HEK293 (cell line): Measurements from ENCODE around the gene ASPDH.

Source experiments
- CTCF ChIA-PET: fragments of 350-600 bp; formaldehyde crosslinking; extraction: SDS; loops from one replicate; lab custom pipeline; 2021; ENCODE audit warnings: antibody characterized with exemption; lab: Yijun Ruan, JAX
- POLR2A ChIA-PET: fragments of 300-600 bp; formaldehyde crosslinking; extraction: SDS; loops from one replicate; lab custom pipeline; 2020; ENCODE audit warnings: antibody characterized with exemption, inconsistent platforms; lab: Yijun Ruan, JAX
- H3K27ac ChIP-seq: fragments of 200-500 bp; sonication (Bioruptor generic); 2 replicates; pipeline ENCODE4 v1.5.1; 2014; ENCODE audit warnings: low read depth, low read length, control low read depth, inconsistent platforms; ENCODE audit errors: extremely low read depth
- H3K36me3 ChIP-seq, 2 experiments: fragments of 200-500 bp in 1 of 2; sonication (Bioruptor generic) in 1 of 2; 1 replicate in 1 of 2; 2 replicates in 1 of 2; pipeline ENCODE4 v1.5.1; 2014 to 2017; ENCODE audit warnings: inconsistent platforms in 2 of 2, low read length in 2 of 2; ENCODE audit not compliant: control insufficient read depth in 2 of 2, insufficient read depth in 1 of 2
- H3K4me1 ChIP-seq: fragments of 200-500 bp; sonication (Bioruptor generic); 2 replicates; pipeline ENCODE4 v1.5.1; 2014; ENCODE audit warnings: mild to moderate bottlenecking, low read length, inconsistent platforms; ENCODE audit not compliant: control insufficient read depth, insufficient read depth
- H3K4me3 ChIP-seq: 2 replicates; pipeline ENCODE4 v1.5.1; 2011; ENCODE audit warnings: low read depth, mild to moderate bottlenecking, control low read depth, low read length, moderate library complexity
- H3K9me3 ChIP-seq: fragments of 200-500 bp; sonication (Bioruptor generic); 2 replicates; pipeline ENCODE4 v1.5.1; 2014; ENCODE audit warnings: low read depth, low read length, inconsistent platforms; ENCODE audit not compliant: control insufficient read depth, insufficient read depth
- BCL11B ChIP-seq: fragments of 450-650 bp; formaldehyde crosslinking; IDR thresholded peaks from 2 replicates; pipeline ENCODE4 v1.5.1; 2016; ENCODE audit warnings: low read depth, missing biosample characterization, missing genetic modification characterization
- ELK4 ChIP-seq: IDR thresholded peaks from 2 replicates; pipeline ENCODE4 v1.6.1; 2011; ENCODE audit warnings: mild to moderate bottlenecking, low read depth, low read length, borderline replicate concordance
- GLIS2 ChIP-seq: fragments of 450-650 bp; formaldehyde crosslinking; IDR thresholded peaks from 2 replicates; pipeline ENCODE4 v1.5.1; 2016; ENCODE audit warnings: missing biosample characterization, missing genetic modification characterization
- IKZF3 ChIP-seq: fragments of 450-650 bp; IDR thresholded peaks from 2 replicates; pipeline ENCODE4 v1.5.0; 2018; ENCODE audit warnings: missing biosample characterization, mild to moderate bottlenecking, missing genetic modification characterization, moderate library complexity
- KLF17 ChIP-seq: fragments of 450-650 bp; formaldehyde crosslinking; IDR thresholded peaks from 2 replicates; pipeline ENCODE4 v1.5.1; 2016; ENCODE audit warnings: missing biosample characterization, missing genetic modification characterization
- KLF8 ChIP-seq: fragments of 450-650 bp; formaldehyde crosslinking; IDR thresholded peaks from 2 replicates; pipeline ENCODE4 v1.5.1; 2016; ENCODE audit warnings: missing biosample characterization, missing genetic modification characterization
- MEIS1 ChIP-seq: sonication (generic); formaldehyde crosslinking; IDR thresholded peaks from 2 replicates; pipeline ENCODE4 v1.8.1; 2022; ENCODE audit warnings: missing genetic modification reagents, mild to moderate bottlenecking, borderline replicate concordance
- MYNN ChIP-seq: fragments of 450-650 bp; formaldehyde crosslinking; IDR thresholded peaks from 2 replicates; pipeline ENCODE4 v1.5.1; 2016; ENCODE audit warnings: missing biosample characterization, missing genetic modification characterization, borderline replicate concordance
- PRDM4 ChIP-seq: fragments of 450-650 bp; formaldehyde crosslinking; IDR thresholded peaks from 2 replicates; pipeline ENCODE4 v1.5.1; 2017; ENCODE audit warnings: missing biosample characterization, missing genetic modification characterization
- YY1 ChIP-seq: fragments of 450-650 bp; formaldehyde crosslinking; IDR thresholded peaks from 2 replicates; pipeline ENCODE4 v1.5.1; 2018; ENCODE audit warnings: missing biosample characterization, missing genetic modification characterization
- ZBTB8A ChIP-seq: fragments of 450-650 bp; formaldehyde crosslinking; IDR thresholded peaks from 2 replicates; pipeline ENCODE4 v1.5.1; 2016; ENCODE audit warnings: missing biosample characterization, missing genetic modification characterization
- ZEB2 ChIP-seq: fragments of 450-650 bp; formaldehyde crosslinking; IDR thresholded peaks from 2 replicates; pipeline ENCODE4 v1.5.1; 2016; ENCODE audit warnings: missing biosample characterization, missing genetic modification characterization
- ZFHX2 ChIP-seq: fragments of 450-650 bp; formaldehyde crosslinking; conservative IDR thresholded peaks from 2 replicates; pipeline ENCODE4 v1.5.1; 2016; ENCODE audit warnings: missing biosample characterization, missing genetic modification characterization
- ZFP69B ChIP-seq: fragments of 450-650 bp; formaldehyde crosslinking; IDR thresholded peaks from 2 replicates; pipeline ENCODE4 v1.5.1; 2016; ENCODE audit warnings: missing biosample characterization, missing genetic modification characterization
- ZNF138 ChIP-seq: fragments of 450-650 bp; formaldehyde crosslinking; IDR thresholded peaks from 2 replicates; pipeline ENCODE4 v1.5.1; 2016; ENCODE audit warnings: missing biosample characterization, missing genetic modification characterization, borderline replicate concordance
- ZNF18 ChIP-seq: fragments of 450-650 bp; formaldehyde crosslinking; IDR thresholded peaks from 2 replicates; pipeline ENCODE4 v1.5.1; 2016; ENCODE audit warnings: missing biosample characterization, missing genetic modification characterization
- ZNF202 ChIP-seq: fragments of 450-650 bp; formaldehyde crosslinking; IDR thresholded peaks from 2 replicates; pipeline ENCODE4 v1.5.1; 2016; ENCODE audit warnings: missing biosample characterization, missing genetic modification characterization, borderline replicate concordance
- ZNF223 ChIP-seq: fragments of 450-650 bp; formaldehyde crosslinking; IDR thresholded peaks from 2 replicates; pipeline ENCODE4 v1.5.1; 2016; ENCODE audit warnings: missing biosample characterization, missing genetic modification characterization
- ZNF23 ChIP-seq: fragments of 450-650 bp; formaldehyde crosslinking; IDR thresholded peaks from 2 replicates; pipeline ENCODE4 v1.5.1; 2016; ENCODE audit warnings: missing biosample characterization, missing genetic modification characterization, borderline replicate concordance
- ZNF248 ChIP-seq: fragments of 450-650 bp; formaldehyde crosslinking; IDR thresholded peaks from 2 replicates; pipeline ENCODE4 v1.5.1; 2017; ENCODE audit warnings: missing biosample characterization, missing genetic modification characterization
- ZNF362 ChIP-seq: fragments of 450-650 bp; formaldehyde crosslinking; IDR thresholded peaks from 2 replicates; pipeline ENCODE4 v1.5.1; 2016; ENCODE audit warnings: missing biosample characterization, missing genetic modification characterization
- ZNF37A ChIP-seq: fragments of 450-650 bp; IDR thresholded peaks from 2 replicates; pipeline ENCODE4 v1.5.1; 2018; ENCODE audit warnings: missing biosample characterization, missing genetic modification characterization
- ZNF501 ChIP-seq: fragments of 450-650 bp; formaldehyde crosslinking; IDR thresholded peaks from 2 replicates; pipeline ENCODE4 v1.5.1; 2016; ENCODE audit warnings: missing biosample characterization, missing genetic modification characterization
- ZNF521 ChIP-seq: fragments of 450-650 bp; formaldehyde crosslinking; IDR thresholded peaks from 2 replicates; pipeline ENCODE4 v1.5.1; 2017; ENCODE audit warnings: missing biosample characterization, mild to moderate bottlenecking, missing genetic modification characterization
- ZNF555 ChIP-seq: fragments of 450-650 bp; formaldehyde crosslinking; conservative IDR thresholded peaks from 2 replicates; pipeline ENCODE4 v1.5.1; 2017; ENCODE audit warnings: missing biosample characterization, mild to moderate bottlenecking, missing genetic modification characterization, inconsistent platforms
- ZNF571 ChIP-seq: fragments of 450-650 bp; formaldehyde crosslinking; IDR thresholded peaks from 2 replicates; pipeline ENCODE4 v1.5.0; 2017; ENCODE audit warnings: missing biosample characterization, missing genetic modification characterization
- ZNF600 ChIP-seq: fragments of 450-650 bp; formaldehyde crosslinking; IDR thresholded peaks from 2 replicates; pipeline ENCODE4 v1.5.1; 2016; ENCODE audit warnings: missing biosample characterization, missing genetic modification characterization
- ZNF623 ChIP-seq: fragments of 450-650 bp; formaldehyde crosslinking; IDR thresholded peaks from 2 replicates; pipeline ENCODE4 v1.5.1; 2016; ENCODE audit warnings: missing biosample characterization, missing genetic modification characterization
- ZNF664 ChIP-seq: fragments of 450-650 bp; formaldehyde crosslinking; IDR thresholded peaks from 2 replicates; pipeline ENCODE4 v1.5.1; 2016; ENCODE audit warnings: missing biosample characterization, missing genetic modification characterization
- ZNF701 ChIP-seq: fragments of 450-650 bp; formaldehyde crosslinking; IDR thresholded peaks from 2 replicates; pipeline ENCODE4 v1.5.1; 2016; ENCODE audit warnings: missing biosample characterization, missing genetic modification characterization
- ZNF777 ChIP-seq: fragments of 450-650 bp; formaldehyde crosslinking; IDR thresholded peaks from 2 replicates; pipeline ENCODE4 v1.5.1; 2017; ENCODE audit warnings: missing biosample characterization, missing genetic modification characterization, borderline replicate concordance
- ZSCAN23 ChIP-seq: fragments of 450-650 bp; formaldehyde crosslinking; IDR thresholded peaks from 2 replicates; pipeline ENCODE4 v1.5.1; 2016; ENCODE audit warnings: missing biosample characterization, missing genetic modification characterization
- ZXDB ChIP-seq: fragments of 450-650 bp; formaldehyde crosslinking; IDR thresholded peaks from 2 replicates; pipeline ENCODE4 v1.5.1; 2016; ENCODE audit warnings: missing biosample characterization, missing genetic modification characterization

Gene ASPDH

GRCh38 chr19:50476907-50477238, 36.8 kb downstream of the ASPDH start (continued):
- TF ChIP-seq ZFP69B (tag by site-specific recombination): no peak
- no peak for TF ChIP-seq ZNF223 (tag by site-specific recombination)
- TF ChIP-seq ZNF37A: no peak
- TF ChIP-seq ZNF623 (tag by site-specific recombination): no peak
- no peak for TF ChIP-seq ZNF18 (tag by site-specific recombination)
- no peak for TF ChIP-seq ZNF555
- no peak for TF ChIP-seq ZNF571 (tag by site-specific recombination)
- no peak for TF ChIP-seq ZNF138 (tag by site-specific recombination)
- no peak for TF ChIP-seq ZNF248
- TF ChIP-seq ZFHX2 (tag by site-specific recombination): no peak
- peak; percentile 29; the same call in 1 of the 2 replicates for TF ChIP-seq BCL11B
- no peak for TF ChIP-seq MYNN (tag by site-specific recombination)
- no peak for TF ChIP-seq ZNF664 (tag by site-specific recombination)
- TF ChIP-seq ZEB2 (tag by site-specific recombination): 0 out of 2 replicates have a peak, but pooled peaks have one; percentile 39
- TF ChIP-seq ZBTB8A: no peak
- TF ChIP-seq KLF17 (tag by site-specific recombination): no peak

- H3K4me3 ChIP-seq: peak within 1 kb of the TSS; percentile 96
- ChIA-PET POLR2A (no interaction called here), CTCF (interaction anchor here (0.6 to 0.9 kb wide), 3 partner anchors 12 to 240 kb away, joined by 3 to 6 read pairs (median 4); no protein-coding TSS in a partner anchor)
- H3K36me3 ChIP-seq: peaks cover 9 to 32% of the 10 kb centered on the region in 2 experiments; a peak in 2 of 3 replicates
- H3K27ac ChIP-seq: peak within 1 kb of the TSS; percentile 98
- H3K9me3 ChIP-seq: no peaks in the 10 kb centered on the region
- peaks cover 7% of the 10 kb centered on the region; the same call in 1 of the 2 replicates for H3K4me1 ChIP-seq
- TF ChIP-seq ZNF362 (tag by site-specific recombination) (no peak), IKZF3 (peak; percentile 93), YY1 (tag by site-specific recombination) (peak; percentile 89; the same call in 1 of the 2 replicates), ZNF521 (tag by site-specific recombination) (no peak), KLF8 (tag by site-specific recombination) (peak; percentile 76), ZNF600 (tag by site-specific recombination) (peak; percentile 93), ZSCAN23 (tag by site-specific recombination) (no peak), PRDM4 (tag by site-specific recombination) (peak; percentile 34), ZNF777 (tag by site-specific recombination) (no peak), MEIS1 (no peak), ZXDB (tag by site-specific recombination) (peak; percentile 97), ELK4 (no peak), ZNF501 (tag by site-specific recombination) (peak; percentile 98), ZNF202 (no peak), GLIS2 (tag by site-specific recombination) (peak; percentile 48), ZNF701 (tag by site-specific recombination) (no peak), ZNF23 (tag by site-specific recombination) (no peak)
Measured at GRCh38 chr19:50476224-50476906, 37.3 kb downstream of the ASPDH start, which contains the start of the genes EMC10 and GARIN5A. Gene EMC10 (plus strand): TSS chr19:50476507. CDS start chr19:50476545, 38 bp downstream. Gene GARIN5A (minus strand): TSS chr19:50476848. CDS start chr19:50476388, 460 bp downstream.
